NCI-H446 treated with DMSO at 0.1 percent for 48 hours (cell line): ENCODE data around the gene RASA4B.
"Not testable (repeated sequence)": the region's sequence is repeated elsewhere in the genome, so short reads cannot be mapped to it uniquely, and the experiment has no call there.

Experiments used
- DNase-seq: peaks from one replicate; lab custom pipeline; 2025; lab: John Stamatoyannopoulos, UW

The RASA4B gene

DNA sequence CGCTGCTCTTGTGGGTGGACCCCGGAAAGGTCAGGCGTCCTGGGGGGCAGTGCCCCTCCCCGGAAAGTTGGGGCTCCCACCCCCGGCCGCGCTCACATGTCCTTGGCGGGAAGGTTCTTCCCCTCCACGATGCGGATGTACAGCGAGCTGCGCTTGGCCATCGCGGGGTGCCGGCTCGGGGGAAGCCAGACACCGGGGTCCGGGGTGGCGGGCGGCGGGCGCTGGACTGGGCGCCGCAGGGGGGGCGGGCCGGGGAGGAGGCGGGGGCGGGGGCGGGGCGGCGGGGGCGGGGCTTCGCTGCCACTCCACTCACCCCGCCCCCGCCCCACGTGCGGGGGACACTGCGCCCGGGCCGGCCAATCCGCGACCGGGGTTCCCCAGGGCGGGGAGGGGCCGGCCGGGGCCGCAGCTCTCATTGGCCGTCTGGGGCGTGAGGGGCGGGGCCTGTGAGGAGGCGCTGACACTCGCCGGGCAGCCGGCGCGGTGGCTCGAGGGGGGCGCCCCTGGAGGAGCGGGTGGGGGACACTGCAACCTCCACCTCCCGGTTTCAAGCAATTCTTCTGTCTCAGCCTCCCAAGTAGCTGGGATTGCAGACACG is at the start of gene RASA4B:
Gene RASA4B, minus strand, starts transcription at position 228 of the 598 bp plus-strand sequence. Its CDS starts 67 bp downstream, at position 161.
- DNase-seq, result not testable (repeated sequence)

DNA sequence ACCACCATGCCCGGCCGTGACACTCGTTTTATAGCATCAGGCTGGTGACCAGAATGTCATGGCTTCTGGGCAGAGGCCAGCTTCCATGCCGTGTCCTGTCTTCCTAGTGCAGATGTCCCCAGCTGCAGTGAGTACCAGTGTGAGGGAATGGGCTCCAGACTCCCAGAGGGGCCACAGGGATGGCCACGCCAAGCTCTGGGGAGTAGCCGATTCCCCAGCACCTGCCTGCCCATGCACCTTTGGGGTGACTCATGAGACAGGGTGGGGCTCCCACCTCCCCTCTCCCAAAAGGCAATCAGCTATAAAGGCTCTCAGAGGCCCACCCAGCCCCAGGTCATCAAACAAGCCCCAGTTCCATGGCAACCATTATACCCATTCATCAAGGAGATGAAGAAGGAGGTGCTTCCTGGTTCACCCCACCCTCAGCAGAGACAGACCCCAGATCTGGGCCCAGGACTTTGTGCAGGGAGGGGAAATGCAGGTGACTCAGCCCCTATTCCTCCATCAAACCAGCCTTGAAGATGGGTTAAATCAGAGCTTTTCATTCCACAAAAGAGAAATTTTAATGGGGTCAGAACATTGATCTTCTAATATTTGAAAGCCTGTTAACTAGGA is 33.3 kb upstream of the RASA4B start, which contains the start of gene SPDYE2:
Gene SPDYE2, plus strand, starts transcription at position 419 of the 615 bp plus-strand sequence. CDS start 2,030 bp downstream, outside the sequence.
- DNase-seq, result not testable (repeated sequence)

DNA sequence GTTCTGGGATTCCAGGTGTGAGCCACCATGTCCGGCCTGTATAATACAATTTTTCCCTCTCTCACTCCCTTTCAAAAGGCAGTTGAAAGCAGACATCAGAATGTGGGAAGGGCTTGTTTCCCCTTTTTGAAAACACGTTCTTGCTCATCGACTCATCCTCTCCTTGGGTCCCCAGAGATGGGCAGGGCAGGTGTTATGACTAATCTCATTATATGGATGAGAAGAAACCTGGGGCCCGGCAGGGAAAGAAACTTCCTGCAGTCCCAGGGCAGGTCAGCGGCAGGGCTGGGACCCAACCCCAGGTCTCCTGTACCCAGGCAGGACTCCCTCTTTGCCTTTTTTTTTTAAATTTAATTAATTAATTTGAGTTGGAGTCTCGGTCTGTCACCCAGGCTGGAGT is 28.8 kb upstream of the RASA4B start:
- DNase-seq, result not testable (repeated sequence)

DNA sequence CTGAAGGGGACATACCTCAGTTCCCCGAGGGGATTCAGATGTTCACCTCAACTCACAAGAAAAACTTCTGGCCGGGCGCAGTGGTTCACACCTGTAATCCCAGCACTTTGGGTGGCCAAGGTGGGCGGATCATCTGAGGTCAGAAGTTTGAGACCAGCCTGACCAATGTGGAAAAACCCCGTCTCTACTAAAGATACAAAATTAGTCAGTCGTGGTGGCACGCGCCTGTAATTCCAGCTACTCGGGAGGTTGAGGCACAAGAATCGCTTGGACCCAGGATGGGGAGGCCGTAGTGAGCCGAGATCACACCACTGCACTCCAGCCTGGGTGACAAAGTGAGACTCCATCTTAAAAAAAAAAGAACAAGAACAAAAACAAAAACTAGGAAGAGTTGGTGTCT is 27.7 kb upstream of the RASA4B start:
- DNase-seq, result not testable (repeated sequence)

- DNase-seq, result not testable (repeated sequence)
Observed at GRCh38 chr7:102544372-102544771, 26.8 kb upstream of the RASA4B start.

DNA sequence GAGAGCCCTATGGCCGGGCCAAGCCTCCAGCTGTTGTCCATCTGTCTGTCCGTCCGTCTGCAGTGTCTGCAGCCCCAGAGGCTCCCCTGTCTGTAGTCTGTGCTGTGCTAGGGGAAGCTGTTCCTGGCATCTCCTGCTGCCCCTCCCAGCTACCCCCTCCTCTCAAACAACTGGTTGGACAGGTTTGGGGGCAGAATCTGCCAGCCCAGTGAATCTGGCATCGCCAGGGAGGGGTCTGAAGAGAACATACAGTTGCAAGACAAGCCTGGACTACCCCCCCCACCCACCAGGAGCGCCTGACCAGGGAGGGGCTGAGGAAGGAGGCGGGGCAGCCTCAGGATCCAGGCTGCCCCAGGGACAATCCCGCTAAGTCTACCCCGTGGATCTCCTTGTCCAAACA is 26.0 kb upstream of the RASA4B start, which contains the start of gene UPK3BL2:
Gene UPK3BL2, minus strand, starts transcription at position 101 of the 400 bp plus-strand sequence. Its CDS starts 60 bp downstream, at position 41.
- not testable (repeated sequence) for DNase-seq

- DNase-seq, result not testable (repeated sequence)
Observed at GRCh38 chr7:102542771-102543170, 25.2 kb upstream of the RASA4B start.

DNA sequence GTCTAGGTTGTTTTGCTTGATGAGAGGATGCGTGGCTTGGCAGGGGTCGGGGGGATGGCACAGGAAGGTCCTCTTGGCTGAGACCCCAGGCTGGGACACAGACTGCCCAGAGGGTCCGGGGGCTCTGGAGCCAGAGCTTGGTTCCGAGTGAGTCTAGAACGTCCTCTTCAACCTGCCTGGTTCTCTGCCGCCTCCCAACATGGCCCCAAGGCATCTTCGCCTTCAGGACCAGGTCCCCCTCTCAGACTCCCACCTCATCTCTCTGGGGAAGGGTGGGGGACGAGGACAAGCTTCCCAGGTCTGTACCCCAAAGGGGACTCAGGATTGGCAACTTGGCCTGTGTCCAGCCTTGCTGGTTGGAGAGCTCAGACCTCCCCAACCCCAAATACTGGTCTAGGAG is 24.5 kb upstream of the RASA4B start:
- DNase-seq, result not testable (repeated sequence)

DNA sequence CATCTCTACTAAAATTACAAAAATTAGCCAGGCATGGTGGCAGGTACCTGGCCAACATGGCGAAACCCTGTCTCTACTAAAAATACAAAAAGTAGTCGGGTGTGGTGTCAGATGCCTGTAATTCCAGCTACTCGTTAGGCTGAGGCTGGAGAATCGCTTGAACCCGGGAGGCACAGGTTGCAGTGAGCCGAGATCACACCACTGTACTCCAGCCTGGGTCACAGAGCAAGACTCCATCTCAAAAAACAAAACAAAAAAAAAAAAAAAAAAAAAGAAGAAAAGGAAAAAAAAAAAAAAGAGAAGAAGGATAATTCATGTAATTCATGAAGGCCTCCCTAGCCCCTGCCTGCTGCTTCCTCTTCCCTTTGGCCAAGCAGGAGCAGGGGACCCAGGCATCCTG is 23.0 kb upstream of the RASA4B start:
- not testable (repeated sequence) for DNase-seq

GRCh38 chr7:102535062-102535615 is 17.6 kb upstream of the RASA4B start:
- not testable (repeated sequence) for DNase-seq

GRCh38 chr7:102532127-102532526 is 14.6 kb upstream of the RASA4B start:
- not testable (repeated sequence) for DNase-seq

- not testable (repeated sequence) for DNase-seq
Observed at GRCh38 chr7:102531583-102531982, 14.0 kb upstream of the RASA4B start.

GRCh38 chr7:102527822-102528793 is 10.5 kb upstream of the RASA4B start:
- DNase-seq, result not testable (repeated sequence)

DNA sequence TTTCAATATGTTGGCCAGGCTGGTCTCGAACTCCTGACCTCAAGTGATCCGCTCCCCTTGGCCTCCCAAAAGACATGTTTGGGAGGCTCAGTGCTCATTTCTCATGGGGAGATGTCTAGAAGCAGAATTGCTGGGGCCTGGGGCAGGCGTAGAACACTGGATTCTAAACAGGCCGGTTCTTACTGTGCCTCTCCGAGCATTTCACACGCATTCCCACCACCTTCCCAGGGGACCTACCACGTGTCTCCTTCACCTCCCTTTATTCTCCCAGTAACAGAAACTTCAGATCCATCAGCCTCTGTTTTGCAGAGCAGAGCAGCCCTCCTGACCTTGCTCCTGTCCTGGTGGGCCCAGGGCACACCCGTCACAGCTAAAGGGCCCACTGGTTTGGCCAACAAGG is 9.6 kb upstream of the RASA4B start:
- not testable (repeated sequence) for DNase-seq

DNA sequence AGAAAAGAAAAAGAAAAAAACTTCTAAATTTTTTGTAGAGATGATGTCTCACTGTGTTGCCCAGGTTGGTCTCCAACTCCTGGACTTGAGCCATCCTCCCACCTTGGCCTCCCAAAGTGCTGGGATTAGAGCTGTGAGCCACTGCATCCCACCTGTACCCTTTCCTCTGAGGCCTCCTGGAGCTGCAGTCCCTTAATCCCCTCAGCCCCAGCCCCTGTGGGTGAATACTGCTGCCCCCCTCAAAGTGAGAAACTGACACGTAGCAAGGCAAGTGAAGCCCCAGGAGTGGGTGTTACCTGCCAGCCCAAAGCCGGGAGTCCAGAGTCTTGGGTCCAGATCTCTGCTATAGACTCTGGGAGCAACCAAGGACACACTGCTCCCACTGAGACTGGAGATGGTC is 7.2 kb upstream of the RASA4B start:
- not testable (repeated sequence) for DNase-seq

DNA sequence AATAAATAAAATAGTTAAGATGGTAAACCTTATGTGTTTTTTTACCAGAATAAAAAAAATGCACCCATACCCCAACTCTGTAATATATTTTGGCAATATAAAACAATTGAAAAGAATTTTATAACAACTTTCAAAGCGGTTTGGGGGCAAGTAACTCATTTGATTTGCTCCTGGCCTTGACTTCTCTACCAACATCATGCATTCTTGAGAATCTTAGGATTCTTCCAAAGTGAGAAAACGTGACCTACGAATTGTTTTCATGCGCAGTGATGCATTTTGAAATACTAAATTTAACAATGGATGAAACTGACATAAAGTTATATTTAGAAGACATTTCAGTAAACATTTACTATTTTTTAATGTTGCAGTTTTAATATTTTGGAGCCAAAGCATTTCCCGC is 3.2 kb upstream of the RASA4B start:
- not testable (repeated sequence) for DNase-seq

DNA sequence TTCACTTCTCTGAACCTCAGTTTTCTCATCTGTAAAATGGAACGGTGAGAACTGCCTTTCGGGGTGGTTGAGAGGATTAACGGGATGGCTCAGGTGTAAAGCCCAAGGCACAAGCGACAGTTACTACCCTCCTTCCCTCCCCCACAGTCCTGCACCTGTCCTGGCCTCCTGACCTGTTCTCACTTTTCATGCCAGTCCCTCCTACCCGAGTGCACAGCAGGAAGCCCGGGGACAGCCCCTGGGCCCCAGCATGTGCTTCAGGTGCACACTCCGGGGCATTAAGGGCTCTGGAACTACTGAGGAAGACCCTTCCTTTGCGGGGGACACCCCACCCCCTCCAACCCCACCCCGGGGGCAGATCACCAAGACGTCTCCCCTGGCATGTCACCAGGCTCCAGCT is 626 bp downstream of the RASA4B start:
- not testable (repeated sequence) for DNase-seq

DNA sequence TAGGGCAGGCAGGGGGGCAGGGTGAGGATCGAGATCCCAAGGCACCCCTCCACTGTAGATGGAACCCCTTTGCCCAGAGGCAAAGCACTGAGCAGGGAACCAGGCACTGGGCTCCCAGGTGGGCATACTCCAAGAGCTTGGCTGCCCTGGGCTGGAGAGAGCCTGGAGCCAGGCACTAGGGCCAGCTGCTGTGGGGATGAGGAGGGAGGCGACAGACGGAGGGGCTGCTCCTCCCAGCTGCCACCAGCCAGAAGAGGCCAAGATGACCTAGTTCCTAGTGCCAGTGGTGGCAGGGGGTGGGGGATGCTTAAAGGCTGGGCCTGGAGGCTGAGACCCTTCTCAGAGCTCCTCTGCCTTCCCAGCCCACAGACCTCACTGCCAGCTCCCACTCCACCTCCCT is 1.7 kb downstream of the RASA4B start:
- not testable (repeated sequence) for DNase-seq

DNA sequence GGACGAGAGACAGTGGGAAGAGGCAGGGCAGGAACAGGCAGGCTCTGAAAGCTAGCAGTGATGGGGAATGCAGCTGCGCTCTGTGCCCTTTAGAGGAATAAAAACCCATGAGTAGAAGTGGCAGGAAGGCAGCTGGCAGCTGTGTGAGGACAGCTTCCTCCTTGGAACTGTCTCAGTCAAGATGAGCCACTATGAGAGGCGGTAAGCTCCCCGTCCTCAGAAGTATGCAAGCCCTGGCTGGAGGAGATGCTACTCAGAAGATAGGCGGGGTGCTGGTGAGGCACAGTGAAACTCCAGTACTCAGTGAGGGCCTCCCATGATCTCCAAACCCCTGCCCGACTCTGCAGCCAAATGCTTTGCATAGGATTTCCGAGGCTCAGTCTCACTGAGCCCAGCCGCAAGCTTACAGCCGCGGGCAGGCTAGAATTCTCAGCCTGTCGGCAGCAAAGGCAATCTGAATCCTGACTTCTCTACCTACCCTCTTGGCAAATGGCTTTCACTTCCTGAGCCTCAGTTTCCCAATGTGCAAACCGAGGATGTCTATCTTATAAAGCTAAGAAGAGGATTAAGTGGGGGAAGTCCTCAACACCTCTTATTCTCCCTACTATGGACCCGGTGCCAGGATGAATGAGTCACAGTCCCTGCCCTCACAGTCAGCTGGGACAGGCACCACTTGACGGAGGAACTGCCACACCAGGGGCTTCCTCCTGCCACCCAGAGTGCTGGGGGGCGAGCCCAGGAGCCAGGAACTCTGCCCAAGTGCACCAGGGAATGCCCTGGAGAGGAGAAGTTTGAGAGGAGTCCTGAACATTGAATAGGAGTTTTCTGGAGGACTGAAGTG is 2.5 kb downstream of the RASA4B start:
- DNase-seq, result not testable (repeated sequence)

DNA sequence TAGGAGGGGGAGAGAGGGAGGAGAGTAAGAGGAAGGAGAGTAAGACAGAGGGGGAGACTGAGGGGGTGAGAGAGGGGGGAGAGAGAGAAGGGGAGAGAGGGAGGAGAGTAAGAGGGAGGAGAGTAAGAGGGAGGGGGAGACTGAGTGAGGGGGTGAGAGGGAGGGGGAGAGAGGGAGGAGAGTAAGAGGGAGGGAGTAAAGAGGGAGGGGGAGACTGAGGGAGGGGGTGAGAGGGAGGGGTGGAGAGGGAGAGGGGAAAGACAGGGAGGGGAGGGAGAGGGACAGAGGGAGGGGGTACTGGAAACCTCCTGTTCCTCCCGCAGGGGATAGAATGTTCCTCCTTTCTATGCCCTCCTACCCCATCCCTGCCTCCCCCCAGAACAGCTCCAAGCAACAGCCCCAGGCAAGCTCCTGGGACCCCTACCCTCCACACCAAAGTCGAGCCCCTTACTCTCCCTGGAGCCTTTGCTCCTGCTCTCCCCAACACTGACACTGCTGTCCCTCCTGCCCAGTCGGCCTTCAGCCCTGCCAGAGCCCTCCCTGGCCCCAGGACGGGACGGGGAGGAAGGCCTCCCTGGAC is 4.8 kb downstream of the RASA4B start:
- DNase-seq, result not testable (repeated sequence)
